CD4-positive, alpha-beta memory T cell (primary cell): Measurements from ENCODE around the gene TGFBR2. TPM values are rescaled to one million over a fixed set of nuclear protein-coding genes. Genes with fewer than 3 reads are reported as not detected.

Experiments
- CTCF ChIA-PET: fragments of 350-600 bp; sonication (Branson Sonifier 250); formaldehyde crosslinking; loops from one replicate; lab custom pipeline; 2021; ENCODE audit warnings: inconsistent platforms; ENCODE audit not compliant: partially characterized antibody; lab: Charles Lee
- POLR2A ChIA-PET: fragments of 350-600 bp; sonication (Branson Sonifier 250); formaldehyde crosslinking; loops from one replicate; lab custom pipeline; 2021; ENCODE audit not compliant: partially characterized antibody; lab: Charles Lee
- DNase-seq, 5 donors: peaks; one replicate each; pipeline versions ENCODE4 v3.0.0 to v3.0.0-alpha.2; 2020 to 2022; ENCODE audit warnings: mixed read lengths in 1 of 5
- H3K27ac ChIP-seq: one replicate; pipeline ENCODE4 v1.7.0; 2013; ENCODE audit warnings: low read depth, low read length
- H3K27me3 ChIP-seq: 2 replicates; pipeline ENCODE4 v1.7.0; 2013; ENCODE audit warnings: mild to moderate bottlenecking, low read length, moderate library complexity; ENCODE audit not compliant: insufficient read depth
- H3K36me3 ChIP-seq: 2 replicates; pipeline ENCODE4 v1.7.0; 2013; ENCODE audit warnings: mild to moderate bottlenecking, low read length, moderate library complexity; ENCODE audit not compliant: insufficient read depth
- H3K4me1 ChIP-seq: 2 replicates; pipeline ENCODE4 v1.7.0; 2013; ENCODE audit warnings: mild to moderate bottlenecking, low read length, moderate library complexity; ENCODE audit not compliant: insufficient read depth
- H3K4me3 ChIP-seq, 2 donors: one replicate each; pipeline ENCODE4 v1.7.0; 2013; ENCODE audit warnings: low read length in 2 of 2, mild to moderate bottlenecking in 1 of 2
- H3K9me3 ChIP-seq, 2 donors: one replicate each; pipeline ENCODE4 v1.7.0; 2013; ENCODE audit warnings: low read length in 2 of 2, control low read depth in 1 of 2; ENCODE audit not compliant: control insufficient read depth in 1 of 2
- H3K27ac Mint-ChIP-seq, 7 donors: one replicate each; pipeline ENCODE4 v1.8.0; 2020 to 2021; ENCODE audit warnings: mixed read lengths in 7 of 7, mild to moderate bottlenecking in 6 of 7, inconsistent platforms in 3 of 7, moderate library complexity in 3 of 7
- H3K27me3 Mint-ChIP-seq, 2 donors: one replicate each; pipeline ENCODE4 v1.8.0; 2020 to 2021; ENCODE audit warnings: mixed read lengths in 2 of 2
- H3K36me3 Mint-ChIP-seq, 2 donors: one replicate each; pipeline ENCODE4 v1.8.0; 2020 to 2021; ENCODE audit warnings: mixed read lengths in 2 of 2, inconsistent platforms in 1 of 2, mild to moderate bottlenecking in 1 of 2
- H3K4me1 Mint-ChIP-seq, 4 donors: one replicate each; pipeline ENCODE4 v1.8.0; 2020 to 2021; ENCODE audit warnings: mixed read lengths in 4 of 4, mild to moderate bottlenecking in 1 of 4
- H3K4me3 Mint-ChIP-seq, 8 donors: one replicate each; pipeline ENCODE4 v1.8.0; 2020 to 2021; ENCODE audit warnings: mixed read lengths in 8 of 8, mild to moderate bottlenecking in 7 of 8, moderate library complexity in 6 of 8, inconsistent platforms in 3 of 8
- H3K9me3 Mint-ChIP-seq, 8 donors: one replicate each; pipeline ENCODE4 v1.8.0; 2020 to 2021; ENCODE audit warnings: mixed read lengths in 8 of 8, mild to moderate bottlenecking in 5 of 8, inconsistent platforms in 3 of 8, moderate library complexity in 1 of 8
- intact Hi-C: fragments of 100-400 bp; cut with micrococcal nuclease; formaldehyde crosslinking; loops from one replicate; pipeline ENCODE4 v1.15.1; 2023
- polyA plus RNA-seq, 2 donors: library from polyadenylated mRNA; unstranded; fragments of 300-500 nt; fragmentation: Illumina TruSeq; gene quantifications; one replicate each; pipeline ENCODE4 v1.2.3, GENCODE V29; 2021
- total RNA-seq, 2 experiments: library from RNA; stranded (reverse); gene quantifications; one replicate each; pipeline ENCODE4 v1.2.3, GENCODE V29; 2021

The TGFBR2 gene
- total and polyA plus RNA-seq, 4 experiments from 2014 or later = 58.7 to 110 (median 110) TPM

- intact Hi-C loops = loop anchor here (1.0 to 2.0 kb wide), 5 partner anchors 9 to 586 kb away; no protein-coding TSS in a partner anchor
- no peaks in the 10 kb centered on the region for H3K27me3 ChIP-seq
- H3K4me1 ChIP-seq = peaks cover 99% of the 10 kb centered on the region
- H3K36me3 Mint-ChIP-seq = peaks cover 35 to 36% of the 10 kb centered on the region in 2 donors
- H3K27ac ChIP-seq = peak overlapping the region; percentile 60
- no peaks in the 10 kb centered on the region for H3K27me3 Mint-ChIP-seq
- peaks cover 71 to 98% (median 84%) of the 10 kb centered on the region in 4 donors for H3K4me1 Mint-ChIP-seq
- CTCF ChIA-PET = interaction anchor here (0.8 to 4.9 kb wide), 34 partner anchors 9 to 430 kb away, joined by 3 to 75 read pairs (median 5); partner anchors contain the start of gene TGFBR2
- no peak overlapping the region for H3K4me3 ChIP-seq
- peak overlapping the region; percentile 89 to 97 (median 94) for H3K27ac Mint-ChIP-seq
- H3K9me3 Mint-ChIP-seq = no peaks in the 10 kb centered on the region
- peak overlapping the region in 7 of 8 donors; percentile 55 to 82 (median 64) for H3K4me3 Mint-ChIP-seq
- no peaks in the 10 kb centered on the region for H3K9me3 ChIP-seq
- DNase-seq = peak in 4 of 5 donors; percentile 38 to 54 (median 44)
- H3K36me3 ChIP-seq = no peaks in the 10 kb centered on the region
- POLR2A ChIA-PET = interaction anchor here (0.6 to 21.0 kb wide), 12 partner anchors 8 to 904 kb away, joined by 3 to 580 read pairs (median 4); partner anchors contain the start of gene TGFBR2
Observed at GRCh38 chr3:30628901-30629590, 22.6 kb downstream of the TGFBR2 start.

DNA sequence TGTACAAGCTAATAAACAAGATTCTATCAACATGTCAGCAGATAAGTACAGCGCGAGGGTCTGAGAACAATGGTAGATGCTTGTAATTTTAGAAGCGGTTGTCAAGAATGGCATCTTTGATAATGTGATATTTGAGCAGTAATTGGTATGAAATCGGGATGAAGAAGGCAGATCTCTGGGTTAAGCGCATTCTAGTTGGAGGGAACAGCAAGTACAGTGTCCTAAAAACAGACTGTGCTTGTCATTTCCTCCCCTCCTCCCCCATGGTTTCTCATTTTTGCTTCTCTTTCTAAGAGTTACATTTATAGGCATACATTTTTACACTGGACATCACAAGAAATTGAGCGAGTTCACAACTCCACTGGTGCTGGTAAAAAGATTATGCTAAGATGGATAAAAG lies 23.3 kb downstream of the TGFBR2 start:
- H3K27me3 ChIP-seq = no peaks in the 10 kb centered on the region
- H3K4me3 ChIP-seq = peak overlapping the region in 1 of 2 donors; percentile 27
- Mint-ChIP-seq H3K27me3 (no peaks in the 10 kb centered on the region), H3K4me1 (peaks cover 72 to 98% (median 86%) of the 10 kb centered on the region in 4 donors), H3K36me3 (peaks cover 28 to 35% of the 10 kb centered on the region in 2 donors), H3K9me3 (no peaks in the 10 kb centered on the region), H3K4me3 (peak overlapping the region in 7 of 8 donors; percentile 6 to 82 (median 64)), H3K27ac (peak overlapping the region; percentile 89 to 97 (median 94))
- CTCF ChIA-PET = interaction anchor here (1.0 to 4.9 kb wide), 29 partner anchors 9 to 431 kb away, joined by 3 to 75 read pairs (median 6); partner anchors contain the start of gene TGFBR2
- no peak for DNase-seq
- no peaks in the 10 kb centered on the region for H3K9me3 ChIP-seq
- peaks cover 99% of the 10 kb centered on the region for H3K4me1 ChIP-seq
- POLR2A ChIA-PET = interaction anchor here (1.1 to 21.0 kb wide), 11 partner anchors 8 to 903 kb away, joined by 3 to 580 read pairs (median 5); partner anchors contain the start of gene TGFBR2
- H3K27ac ChIP-seq = peak overlapping the region; percentile 60
- H3K36me3 ChIP-seq = no peaks in the 10 kb centered on the region
- intact Hi-C loops = loop anchor here (1.0 to 5.0 kb wide), 6 partner anchors 9 to 903 kb away; partner anchors contain the start of gene STT3B

- intact Hi-C loops = loop anchor here (1.0 to 5.0 kb wide), 7 partner anchors 7 to 902 kb away; partner anchors contain the start of gene STT3B
- H3K27me3 Mint-ChIP-seq = no peaks in the 10 kb centered on the region
Observed at GRCh38 chr3:30630238-30631030, 24.0 kb downstream of the TGFBR2 start.

DNA sequence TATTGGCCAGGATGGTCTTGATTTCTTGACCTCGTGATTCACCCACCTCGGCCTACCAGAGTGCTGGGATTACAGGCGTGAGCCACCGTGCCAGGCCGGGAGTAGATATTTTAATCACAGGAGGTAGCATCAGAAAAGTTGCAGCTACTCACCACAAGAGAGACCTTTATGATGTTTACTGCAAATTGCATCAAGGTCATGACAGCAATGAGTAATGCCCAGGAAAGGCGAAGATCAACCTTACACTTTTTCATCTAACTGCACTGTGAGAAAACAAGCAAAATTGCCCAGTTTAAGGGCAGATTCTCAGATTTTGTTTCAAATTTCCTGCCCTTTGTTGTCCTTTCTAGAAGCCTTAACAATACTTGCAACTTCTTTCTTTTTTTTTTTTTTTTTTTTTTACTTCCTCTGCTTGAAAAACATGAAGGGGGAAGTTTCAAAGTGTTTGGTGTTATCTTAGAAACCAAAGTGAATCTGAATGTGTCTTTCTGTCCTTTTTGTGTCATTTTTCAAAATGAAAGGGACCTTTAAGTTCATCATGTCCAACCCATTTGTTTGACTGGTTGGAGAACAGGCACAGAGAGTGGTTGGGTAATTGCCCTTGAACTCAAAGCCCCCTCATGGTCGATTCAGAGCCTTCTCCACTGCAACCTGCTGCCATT lies 25.0 kb downstream of the TGFBR2 start:
- Histone ChIP-seq H3K4me1 (peaks cover 99% of the 10 kb centered on the region), H3K4me3 (peak overlapping the region; percentile 11), H3K9me3 (no peaks in the 10 kb centered on the region), H3K36me3 (no peaks in the 10 kb centered on the region), H3K27ac (peak overlapping the region; percentile 60), H3K27me3 (no peaks in the 10 kb centered on the region)
- Mint-ChIP-seq H3K27ac (peak overlapping the region; percentile 89 to 97 (median 95)), H3K4me1 (peaks cover 75 to 99% (median 88%) of the 10 kb centered on the region in 4 donors), H3K36me3 (peaks cover 29 to 35% of the 10 kb centered on the region in 2 donors), H3K27me3 (no peaks in the 10 kb centered on the region), H3K9me3 (no peaks in the 10 kb centered on the region), H3K4me3 (peak overlapping the region; percentile 52 to 82 (median 66))
- ChIA-PET POLR2A (interaction anchor here (0.7 to 21.0 kb wide), 11 partner anchors 8 to 1667 kb away, joined by 3 to 580 read pairs (median 6); partner anchors contain the start of gene TGFBR2), CTCF (interaction anchor here (0.7 to 4.9 kb wide), 15 partner anchors 11 to 312 kb away, joined by 3 to 75 read pairs (median 4); no protein-coding TSS in a partner anchor)
- DNase-seq = peak; percentile 73 to 82 (median 79)
- intact Hi-C loops = loop anchor here (1.0 to 5.0 kb wide), 7 partner anchors 8 to 901 kb away; partner anchors contain the start of gene STT3B

More at GRCh38 chr3:30630238-30631030, 24.0 kb downstream of the TGFBR2 start:
- H3K27ac ChIP-seq = peak overlapping the region; percentile 60
- ChIA-PET CTCF (interaction anchor here (0.8 to 4.9 kb wide), 20 partner anchors 10 to 305 kb away, joined by 3 to 75 read pairs (median 5); partner anchors contain the start of gene TGFBR2), POLR2A (interaction anchor here (0.7 to 21.0 kb wide), 9 partner anchors 8 to 1668 kb away, joined by 3 to 580 read pairs (median 9); partner anchors contain the start of gene TGFBR2)
- no peaks in the 10 kb centered on the region for H3K27me3 ChIP-seq
- Mint-ChIP-seq H3K4me1 (peaks cover 75 to 99% (median 88%) of the 10 kb centered on the region in 4 donors), H3K27ac (peak overlapping the region; percentile 89 to 97 (median 94)), H3K4me3 (peak overlapping the region; percentile 22 to 82 (median 60)), H3K9me3 (no peaks in the 10 kb centered on the region), H3K36me3 (peaks cover 33 to 37% of the 10 kb centered on the region in 2 donors)
- peaks cover 99% of the 10 kb centered on the region for H3K4me1 ChIP-seq
- H3K9me3 ChIP-seq = no peaks in the 10 kb centered on the region
- H3K36me3 ChIP-seq = no peaks in the 10 kb centered on the region
- DNase-seq = no peak
- H3K4me3 ChIP-seq = peak overlapping the region in 1 of 2 donors; percentile 27

DNA sequence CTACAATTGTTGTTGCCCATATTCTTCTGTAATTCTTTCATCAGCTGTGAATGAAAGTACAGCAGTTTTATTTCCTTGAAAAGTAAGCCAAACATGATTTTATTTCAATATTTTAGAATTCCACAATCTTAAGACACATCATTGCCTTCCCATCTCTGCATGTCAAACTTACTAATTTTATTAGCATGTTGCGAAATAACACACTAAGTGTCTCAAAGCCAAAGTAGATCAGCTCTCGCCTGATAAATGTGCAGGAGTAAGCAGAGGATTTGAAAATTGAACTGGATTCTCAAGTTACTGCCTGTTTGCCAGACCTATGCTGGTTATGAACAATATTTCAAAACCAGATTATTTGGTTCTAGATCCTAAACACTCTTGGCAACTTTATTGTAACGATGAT lies 25.7 kb downstream of the TGFBR2 start:
- Mint-ChIP-seq H3K27me3 (no peaks in the 10 kb centered on the region), H3K27ac (peak overlapping the region; percentile 89 to 97 (median 95)), H3K9me3 (no peaks in the 10 kb centered on the region), H3K4me1 (peaks cover 74 to 99% (median 88%) of the 10 kb centered on the region in 4 donors), H3K4me3 (peak overlapping the region in 7 of 8 donors; percentile 18 to 82 (median 63)), H3K36me3 (peaks cover 26 to 32% of the 10 kb centered on the region in 2 donors)
- Histone ChIP-seq H3K9me3 (no peaks in the 10 kb centered on the region), H3K27ac (peak overlapping the region; percentile 60), H3K4me3 (peak overlapping the region; percentile 11), H3K4me1 (peaks cover 99% of the 10 kb centered on the region), H3K27me3 (no peaks in the 10 kb centered on the region), H3K36me3 (no peaks in the 10 kb centered on the region)
- ChIA-PET POLR2A (interaction anchor here (0.8 to 21.0 kb wide), 9 partner anchors 8 to 902 kb away, joined by 3 to 580 read pairs (median 9); partner anchors contain the start of gene TGFBR2), CTCF (interaction anchor here (0.9 to 4.9 kb wide), 9 partner anchors 11 to 312 kb away, joined by 3 to 75 read pairs (median 4); no protein-coding TSS in a partner anchor)
- no peak for DNase-seq
- intact Hi-C loops = loop anchor here (5.0 kb wide), 1 partner anchor 900 kb away; the partner anchor contains the start of gene STT3B
